HEK293 (cell line): ENCODE measurements around the gene GNG7.
"Not testable (repeated sequence)": the region's sequence is repeated elsewhere in the genome, so short reads cannot be mapped to it uniquely, and the experiment has no call there.

Source experiments
- CTCF ChIA-PET: fragments of 350-600 bp; formaldehyde crosslinking; extraction: SDS; loops from one replicate; lab custom pipeline; 2021; ENCODE audit warnings: antibody characterized with exemption; lab: Yijun Ruan, JAX
- POLR2A ChIA-PET: fragments of 300-600 bp; formaldehyde crosslinking; extraction: SDS; loops from one replicate; lab custom pipeline; 2020; ENCODE audit warnings: antibody characterized with exemption, inconsistent platforms; lab: Yijun Ruan, JAX
- H3K27ac ChIP-seq: fragments of 200-500 bp; sonication (Bioruptor generic); 2 replicates; pipeline ENCODE4 v1.5.1; 2014; ENCODE audit warnings: low read depth, low read length, control low read depth, inconsistent platforms; ENCODE audit errors: extremely low read depth
- H3K36me3 ChIP-seq, 2 experiments: fragments of 200-500 bp in 1 of 2; sonication (Bioruptor generic) in 1 of 2; 1 replicate in 1 of 2; 2 replicates in 1 of 2; pipeline ENCODE4 v1.5.1; 2014 to 2017; ENCODE audit warnings: inconsistent platforms in 2 of 2, low read length in 2 of 2; ENCODE audit not compliant: control insufficient read depth in 2 of 2, insufficient read depth in 1 of 2
- H3K4me1 ChIP-seq: fragments of 200-500 bp; sonication (Bioruptor generic); 2 replicates; pipeline ENCODE4 v1.5.1; 2014; ENCODE audit warnings: mild to moderate bottlenecking, low read length, inconsistent platforms; ENCODE audit not compliant: control insufficient read depth, insufficient read depth
- H3K4me3 ChIP-seq: 2 replicates; pipeline ENCODE4 v1.5.1; 2011; ENCODE audit warnings: low read depth, mild to moderate bottlenecking, control low read depth, low read length, moderate library complexity
- H3K9me3 ChIP-seq: fragments of 200-500 bp; sonication (Bioruptor generic); 2 replicates; pipeline ENCODE4 v1.5.1; 2014; ENCODE audit warnings: low read depth, low read length, inconsistent platforms; ENCODE audit not compliant: control insufficient read depth, insufficient read depth
- EGR2 ChIP-seq: fragments of 450-650 bp; formaldehyde crosslinking; IDR thresholded peaks from 2 replicates; pipeline ENCODE4 v1.5.1; 2016; ENCODE audit warnings: low read depth, missing biosample characterization, missing genetic modification characterization
- KLF8 ChIP-seq: fragments of 450-650 bp; formaldehyde crosslinking; IDR thresholded peaks from 2 replicates; pipeline ENCODE4 v1.5.1; 2016; ENCODE audit warnings: missing biosample characterization, missing genetic modification characterization
- KLF9 ChIP-seq: fragments of 450-650 bp; formaldehyde crosslinking; IDR thresholded peaks from 2 replicates; pipeline ENCODE4 v1.5.1; 2016; ENCODE audit warnings: missing biosample characterization, missing genetic modification characterization, low read depth
- ZNF121 ChIP-seq: fragments of 450-650 bp; formaldehyde crosslinking; IDR thresholded peaks from 2 replicates; pipeline ENCODE4 v1.5.1; 2016; ENCODE audit warnings: missing biosample characterization, missing genetic modification characterization
- ZNF223 ChIP-seq: fragments of 450-650 bp; formaldehyde crosslinking; IDR thresholded peaks from 2 replicates; pipeline ENCODE4 v1.5.1; 2016; ENCODE audit warnings: missing biosample characterization, missing genetic modification characterization
- ZNF239 ChIP-seq: fragments of 450-650 bp; formaldehyde crosslinking; IDR thresholded peaks from 2 replicates; pipeline ENCODE4 v1.5.1; 2016; ENCODE audit warnings: missing biosample characterization, missing genetic modification characterization
- ZNF350 ChIP-seq: fragments of 450-650 bp; formaldehyde crosslinking; IDR thresholded peaks from 2 replicates; pipeline ENCODE4 v1.5.0; 2017; ENCODE audit warnings: missing biosample characterization, mild to moderate bottlenecking, missing genetic modification characterization
- ZNF585B ChIP-seq: fragments of 450-650 bp; formaldehyde crosslinking; IDR thresholded peaks from 2 replicates; pipeline ENCODE4 v1.5.1; 2016; ENCODE audit warnings: missing biosample characterization, missing genetic modification characterization
- ZNF623 ChIP-seq: fragments of 450-650 bp; formaldehyde crosslinking; IDR thresholded peaks from 2 replicates; pipeline ENCODE4 v1.5.1; 2016; ENCODE audit warnings: missing biosample characterization, missing genetic modification characterization
- TF ChIP-seq, protein P1 (sequence below): fragments of 450-650 bp; formaldehyde crosslinking; IDR thresholded peaks from 2 replicates; pipeline ENCODE4 v1.5.1; 2017; ENCODE audit warnings: missing biosample characterization, missing genetic modification characterization
- TF ChIP-seq, protein P2 (sequence below): fragments of 450-650 bp; formaldehyde crosslinking; optimal IDR thresholded peaks from 2 replicates; pipeline ENCODE3; 2016; ENCODE audit warnings: missing biosample characterization, mild to moderate bottlenecking, missing genetic modification characterization

Gene GNG7

DNA sequence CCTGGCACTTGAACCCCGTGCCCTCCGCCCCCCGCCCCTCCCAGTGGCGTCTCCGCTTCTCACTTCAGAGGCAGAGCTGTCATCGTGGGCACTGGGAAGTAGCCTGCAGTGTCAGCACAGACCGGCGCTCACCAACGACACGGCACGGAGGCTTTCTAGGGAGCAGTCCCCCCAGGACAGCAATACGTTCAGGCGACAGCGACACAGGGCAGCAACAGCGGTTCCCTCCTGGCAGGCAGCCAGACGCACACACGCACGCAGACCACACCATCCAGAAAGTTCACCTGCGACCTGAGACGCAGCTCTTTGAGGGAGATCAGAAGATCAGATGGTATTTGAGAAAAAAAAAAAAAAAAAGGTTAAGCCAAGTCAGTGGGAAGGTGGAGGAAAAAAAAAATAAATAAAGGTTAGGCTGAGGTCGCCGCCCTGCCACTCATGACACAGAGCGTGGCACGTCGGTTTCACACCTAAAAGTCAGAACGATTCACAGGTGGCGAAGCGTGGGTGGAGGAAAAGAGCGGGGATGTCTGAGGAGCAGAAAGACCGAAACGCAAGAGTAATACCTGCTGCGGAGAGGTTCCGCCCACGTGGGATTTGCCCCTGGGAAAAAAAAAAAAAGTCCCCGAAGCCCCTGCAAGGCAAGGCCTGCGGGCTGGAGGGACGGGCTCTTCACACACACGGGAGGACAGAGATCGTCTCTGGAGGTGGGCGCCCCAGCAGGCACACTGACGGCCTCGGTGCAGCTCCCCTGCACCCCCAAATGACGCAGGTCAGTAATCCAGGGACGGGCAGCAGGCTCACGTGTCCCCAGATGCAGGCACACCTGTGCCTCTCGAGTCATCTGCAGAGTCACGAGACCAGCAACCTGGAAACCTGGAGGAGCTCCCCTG is 94.5 kb downstream of the GNG7 start:
- TF ChIP-seq ZNF350 (tag by site-specific recombination) (no peak), ZNF239 (no peak), EGR2 (0 out of 2 replicates have a peak, but pooled peaks have one; percentile 25)
- TF ChIP-seq, all 188 proteins: peak for 1

DNA sequence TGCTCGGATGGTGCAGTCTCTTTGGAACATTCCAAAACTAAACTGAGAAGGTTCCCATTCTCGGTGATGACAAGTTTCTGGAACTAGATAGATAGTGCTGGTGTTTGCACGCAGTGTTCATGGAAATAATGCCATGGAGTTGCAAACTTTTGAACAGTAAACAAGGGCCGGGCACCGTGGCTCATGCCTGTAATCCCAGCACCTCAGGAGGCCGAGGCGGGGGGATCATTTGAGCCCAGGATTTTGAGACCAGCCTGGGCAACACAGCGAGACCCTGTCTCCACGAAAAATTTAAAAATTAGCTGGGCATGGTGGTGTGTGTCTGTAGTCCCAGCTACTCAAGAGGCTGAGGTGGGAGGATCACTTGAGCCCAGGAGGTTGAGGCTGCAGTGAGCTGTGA is 95.7 kb downstream of the GNG7 start:
- ChIA-PET CTCF (interaction anchor here (0.6 kb wide), 1 partner anchor 11 kb away, joined by 3 read pairs; no protein-coding TSS in a partner anchor), POLR2A (interaction anchor here (0.6 to 6.6 kb wide), 2 partner anchors 130 to 515 kb away, joined by 6 to 251 read pairs; partner anchors contain the start of gene GADD45B)
- H3K4me3 ChIP-seq, H3K36me3 ChIP-seq, H3K9me3 ChIP-seq, H3K27ac ChIP-seq, H3K4me1 ChIP-seq: not testable (repeated sequence)

More for the DNA sequence above, 94.5 kb downstream of the GNG7 start:
- Histone ChIP-seq H3K27ac (no peak overlapping the region), H3K9me3 (no peaks in the 10 kb centered on the region), H3K4me1 (no peaks in the 10 kb centered on the region), H3K4me3 (no peak overlapping the region), H3K36me3 (no peaks in the 10 kb centered on the region)
- ChIA-PET POLR2A (interaction anchor here (0.6 to 6.6 kb wide), 3 partner anchors 89 to 131 kb away, joined by 3 to 251 read pairs (median 4); partner anchors contain the start of gene GADD45B), CTCF (interaction anchor here (0.6 to 3.6 kb wide), 7 partner anchors 11 to 214 kb away, joined by 3 to 26 read pairs (median 4); partner anchors contain the start of gene GADD45B)

DNA sequence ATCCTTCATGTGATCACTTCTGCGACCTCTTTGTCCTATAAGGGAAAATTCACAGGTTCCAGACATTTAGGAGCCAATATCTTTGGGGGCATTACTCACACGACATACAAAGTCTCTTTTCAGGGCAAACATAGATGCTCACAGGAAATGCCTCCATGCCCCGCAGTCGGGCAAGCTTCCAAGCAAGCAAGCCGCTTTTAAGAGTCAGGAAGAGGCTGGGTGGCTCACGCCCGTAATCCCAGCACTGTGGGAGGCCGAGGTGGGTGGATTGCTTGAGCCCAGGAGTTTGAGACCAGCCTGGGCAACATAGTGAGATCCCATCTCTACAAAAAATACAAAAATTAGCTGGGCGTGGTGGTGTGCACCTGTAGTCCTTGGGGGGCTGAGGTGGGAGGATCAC is 96.6 kb downstream of the GNG7 start:
- H3K9me3 ChIP-seq, H3K4me1 ChIP-seq, POLR2A ChIA-PET, CTCF ChIA-PET, H3K36me3 ChIP-seq, H3K27ac ChIP-seq, H3K4me3 ChIP-seq: not testable (repeated sequence)
- peak; percentile 46; the same call in 1 of the 2 replicates for TF ChIP-seq ZNF121 (tag by site-specific recombination)

DNA sequence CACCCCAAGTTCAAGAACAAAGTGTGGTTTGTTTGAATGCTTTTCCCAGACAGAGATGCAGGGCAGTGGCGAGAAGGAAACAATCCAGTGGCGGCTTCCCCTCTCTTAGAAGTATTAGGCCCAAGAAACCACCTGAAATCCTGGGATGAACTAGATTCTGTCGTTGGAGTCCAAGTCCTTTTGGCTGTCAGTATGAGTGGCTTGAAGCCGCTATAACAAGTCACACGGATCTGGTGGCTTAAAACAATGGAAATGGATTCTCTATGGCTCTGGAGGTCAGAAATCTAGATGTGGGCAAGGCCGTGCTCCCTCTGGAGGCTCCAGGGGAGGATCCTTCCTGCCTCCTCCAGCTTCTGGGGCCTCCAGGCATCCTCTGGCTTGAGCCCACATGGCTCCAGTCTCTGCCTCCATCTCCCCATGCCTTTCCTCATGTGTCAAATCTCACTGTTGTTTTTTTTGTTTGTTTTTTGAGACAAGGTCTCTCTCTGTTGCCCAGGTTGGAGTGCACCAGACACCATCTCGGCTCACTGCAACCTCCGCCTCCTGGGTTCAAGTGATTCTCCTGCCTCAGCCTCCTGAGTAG is 97.7 kb downstream of the GNG7 start:
- H3K27ac ChIP-seq: no peak overlapping the region
- TF ChIP-seq, protein P1, sequence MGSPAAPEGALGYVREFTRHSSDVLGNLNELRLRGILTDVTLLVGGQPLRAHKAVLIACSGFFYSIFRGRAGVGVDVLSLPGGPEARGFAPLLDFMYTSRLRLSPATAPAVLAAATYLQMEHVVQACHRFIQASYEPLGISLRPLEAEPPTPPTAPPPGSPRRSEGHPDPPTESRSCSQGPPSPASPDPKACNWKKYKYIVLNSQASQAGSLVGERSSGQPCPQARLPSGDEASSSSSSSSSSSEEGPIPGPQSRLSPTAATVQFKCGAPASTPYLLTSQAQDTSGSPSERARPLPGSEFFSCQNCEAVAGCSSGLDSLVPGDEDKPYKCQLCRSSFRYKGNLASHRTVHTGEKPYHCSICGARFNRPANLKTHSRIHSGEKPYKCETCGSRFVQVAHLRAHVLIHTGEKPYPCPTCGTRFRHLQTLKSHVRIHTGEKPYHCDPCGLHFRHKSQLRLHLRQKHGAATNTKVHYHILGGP (tag by site-specific recombination): no peak
- TF ChIP-seq ZNF623: no peak
- no peak for TF ChIP-seq KLF8 (tag by site-specific recombination)
- TF ChIP-seq, protein P2, sequence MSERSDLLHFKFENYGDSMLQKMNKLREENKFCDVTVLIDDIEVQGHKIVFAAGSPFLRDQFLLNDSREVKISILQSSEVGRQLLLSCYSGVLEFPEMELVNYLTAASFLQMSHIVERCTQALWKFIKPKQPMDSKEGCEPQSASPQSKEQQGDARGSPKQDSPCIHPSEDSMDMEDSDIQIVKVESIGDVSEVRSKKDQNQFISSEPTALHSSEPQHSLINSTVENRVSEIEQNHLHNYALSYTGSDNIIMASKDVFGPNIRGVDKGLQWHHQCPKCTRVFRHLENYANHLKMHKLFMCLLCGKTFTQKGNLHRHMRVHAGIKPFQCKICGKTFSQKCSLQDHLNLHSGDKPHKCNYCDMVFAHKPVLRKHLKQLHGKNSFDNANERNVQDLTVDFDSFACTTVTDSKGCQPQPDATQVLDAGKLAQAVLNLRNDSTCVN (tag by site-specific recombination): peak; percentile 8

DNA sequence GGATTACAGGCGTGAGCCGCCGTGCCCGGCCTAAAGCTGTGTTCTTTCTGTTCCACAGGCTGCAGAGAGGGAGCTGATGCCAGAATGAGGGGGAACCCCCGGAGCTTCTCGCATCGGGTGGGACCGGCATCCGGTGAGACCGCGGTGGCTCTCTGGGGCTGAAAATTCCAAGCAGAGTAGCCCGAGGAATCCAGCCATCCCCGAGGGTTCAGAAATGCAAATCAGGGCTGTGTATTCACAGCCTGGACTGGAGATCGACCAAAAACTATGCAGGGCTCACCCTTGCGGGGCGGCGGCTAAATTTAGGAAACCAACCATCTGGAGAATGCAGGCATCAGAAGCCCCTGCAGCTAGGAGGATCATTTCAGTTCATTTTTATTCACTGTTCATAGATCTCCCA is 99.2 kb downstream of the GNG7 start:
- Histone ChIP-seq H3K36me3 (no peaks in the 10 kb centered on the region), H3K4me1 (no peaks in the 10 kb centered on the region), H3K27ac (no peak overlapping the region), H3K9me3 (no peaks in the 10 kb centered on the region)
- POLR2A ChIA-PET: interaction anchor here (2.2 kb wide), 1 partner anchor 127 kb away, joined by 14 read pairs; the partner anchor contains the start of gene GADD45B
- CTCF ChIA-PET: interaction anchor here (0.6 to 1.1 kb wide), 2 partner anchors 24 to 422 kb away, joined by 3 read pairs; no protein-coding TSS in a partner anchor
- no peak for TF ChIP-seq ZNF585B (tag by site-specific recombination)
- no peak for TF ChIP-seq KLF8 (tag by site-specific recombination)
- no peak for TF ChIP-seq ZNF223 (tag by site-specific recombination)
- no peak for TF ChIP-seq KLF9 (tag by site-specific recombination)
- TF ChIP-seq, all 188 proteins: peak for 0
- no peak overlapping the region for H3K4me3 ChIP-seq

More for the DNA sequence above, 97.7 kb downstream of the GNG7 start:
- Histone ChIP-seq H3K36me3 (no peaks in the 10 kb centered on the region), H3K4me1 (no peaks in the 10 kb centered on the region), H3K4me3 (no peak overlapping the region), H3K9me3 (no peaks in the 10 kb centered on the region)
- POLR2A ChIA-PET: no interaction called here
- CTCF ChIA-PET: interaction anchor here (0.6 kb wide), 1 partner anchor 343 kb away, joined by 3 read pairs; no protein-coding TSS in a partner anchor
